Fibroblast of the aortic adventitia (primary cell): ENCODE data around the gene ADRA2A. TPM values are rescaled to one million over a fixed set of nuclear protein-coding genes. Genes with fewer than 3 reads are reported as not detected.

ENCODE experiments used
- DNase-seq: peaks from one replicate; pipeline ENCODE4 v3.0.0-alpha.2; 2010; ENCODE audit warnings: low read depth
- H3K4me3 ChIP-seq: 2 replicates; pipeline ENCODE4 v1.5.1; 2011; ENCODE audit warnings: low read depth, mild to moderate bottlenecking, control low read depth, low read length, moderate library complexity
- total RNA-seq: library from RNA; depleted of rRNA; stranded (reverse); fragments of >200 nt; gene quantifications from 2 replicates; pipeline ENCODE4 v1.2.3, GENCODE V29; 2012; ENCODE audit warnings: low replicate concordance
- TF ChIP-seq, protein P1 (sequence below): IDR thresholded peaks from 2 replicates; pipeline ENCODE4 v1.5.1; 2011; ENCODE audit warnings: mild to moderate bottlenecking, low read length, control low read depth, inconsistent platforms; ENCODE audit not compliant: insufficient read depth

The ADRA2A gene
- total RNA-seq, 1 donor: 2.6 TPM

DNA sequence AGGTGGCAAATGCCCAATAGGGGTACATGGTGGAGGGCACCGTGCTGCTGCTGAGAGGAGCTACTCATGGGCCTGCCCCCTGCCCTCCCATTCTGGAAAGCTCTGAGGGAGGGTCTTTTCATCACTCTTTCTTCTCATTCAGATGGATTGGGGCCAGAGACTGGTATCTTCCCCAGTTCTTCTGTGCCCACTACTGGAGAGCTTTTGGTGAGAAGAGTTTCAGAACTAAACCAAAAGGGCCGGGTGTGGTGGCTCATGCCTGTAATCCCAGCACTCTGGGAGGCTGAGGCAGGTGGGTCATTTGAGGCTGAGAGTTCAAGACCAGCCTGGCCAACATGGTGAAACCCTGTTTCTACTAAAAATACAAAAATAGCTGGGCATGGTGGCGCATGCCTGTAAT is 12.5 kb downstream of the ADRA2A start:
- DNase-seq: no peak
- TF ChIP-seq, protein P1, sequence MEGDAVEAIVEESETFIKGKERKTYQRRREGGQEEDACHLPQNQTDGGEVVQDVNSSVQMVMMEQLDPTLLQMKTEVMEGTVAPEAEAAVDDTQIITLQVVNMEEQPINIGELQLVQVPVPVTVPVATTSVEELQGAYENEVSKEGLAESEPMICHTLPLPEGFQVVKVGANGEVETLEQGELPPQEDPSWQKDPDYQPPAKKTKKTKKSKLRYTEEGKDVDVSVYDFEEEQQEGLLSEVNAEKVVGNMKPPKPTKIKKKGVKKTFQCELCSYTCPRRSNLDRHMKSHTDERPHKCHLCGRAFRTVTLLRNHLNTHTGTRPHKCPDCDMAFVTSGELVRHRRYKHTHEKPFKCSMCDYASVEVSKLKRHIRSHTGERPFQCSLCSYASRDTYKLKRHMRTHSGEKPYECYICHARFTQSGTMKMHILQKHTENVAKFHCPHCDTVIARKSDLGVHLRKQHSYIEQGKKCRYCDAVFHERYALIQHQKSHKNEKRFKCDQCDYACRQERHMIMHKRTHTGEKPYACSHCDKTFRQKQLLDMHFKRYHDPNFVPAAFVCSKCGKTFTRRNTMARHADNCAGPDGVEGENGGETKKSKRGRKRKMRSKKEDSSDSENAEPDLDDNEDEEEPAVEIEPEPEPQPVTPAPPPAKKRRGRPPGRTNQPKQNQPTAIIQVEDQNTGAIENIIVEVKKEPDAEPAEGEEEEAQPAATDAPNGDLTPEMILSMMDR: no peak
- H3K4me3 ChIP-seq: no peak overlapping the region

DNA sequence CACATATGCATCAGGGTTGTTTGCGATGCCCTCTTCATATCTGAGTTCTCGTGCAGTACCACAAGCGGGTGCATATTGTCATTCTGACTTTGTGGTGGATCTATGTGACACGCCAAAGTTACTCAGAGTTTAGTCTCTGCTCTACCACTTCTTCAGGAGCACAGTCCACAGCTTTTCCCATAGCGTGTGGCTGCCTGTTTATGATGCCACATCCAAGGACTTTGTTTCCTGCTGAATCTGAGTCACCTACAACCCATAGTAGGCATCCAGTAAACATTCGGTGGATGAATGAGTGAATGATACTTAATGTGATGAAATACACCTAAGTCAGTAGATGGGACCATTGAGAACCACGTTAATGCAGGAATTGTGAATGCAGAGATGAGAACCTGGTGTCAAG is 15.0 kb downstream of the ADRA2A start:
- TF ChIP-seq, protein P1: no peak
- H3K4me3 ChIP-seq: no peak overlapping the region
- DNase-seq: no peak

DNA sequence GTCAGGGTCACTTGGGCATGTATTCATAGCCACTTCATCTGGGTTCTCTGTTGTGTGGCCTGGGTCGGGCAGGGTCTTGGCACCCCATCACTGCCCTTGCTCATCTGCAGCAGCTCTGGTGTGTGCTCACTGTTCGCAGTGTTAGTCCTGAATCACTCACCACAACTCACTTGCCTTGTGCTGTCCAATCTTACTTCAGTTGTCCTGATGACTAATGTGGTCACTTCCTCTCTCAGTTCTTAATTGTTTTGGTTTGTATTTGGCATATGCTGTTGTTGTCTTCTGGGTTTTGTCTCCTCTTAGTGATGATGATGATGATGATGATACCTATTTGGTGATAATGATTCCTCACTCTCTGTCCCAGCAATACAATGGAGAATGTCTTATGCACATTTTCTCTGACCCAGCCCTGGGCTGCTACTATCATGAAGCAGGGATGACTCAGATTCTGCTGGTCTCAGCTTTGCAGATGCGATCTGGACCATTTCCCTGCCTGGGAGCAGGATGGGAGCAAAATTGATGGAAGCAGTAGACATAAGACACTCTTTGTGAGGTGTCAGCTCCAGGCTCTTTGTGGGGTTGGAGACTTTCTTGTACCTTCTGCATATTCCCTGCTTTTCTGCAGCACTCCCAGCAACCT is 17.0 kb downstream of the ADRA2A start:
- TF ChIP-seq, protein P1: no peak
- no peak overlapping the region for H3K4me3 ChIP-seq
- peak; percentile 29 for DNase-seq

DNA sequence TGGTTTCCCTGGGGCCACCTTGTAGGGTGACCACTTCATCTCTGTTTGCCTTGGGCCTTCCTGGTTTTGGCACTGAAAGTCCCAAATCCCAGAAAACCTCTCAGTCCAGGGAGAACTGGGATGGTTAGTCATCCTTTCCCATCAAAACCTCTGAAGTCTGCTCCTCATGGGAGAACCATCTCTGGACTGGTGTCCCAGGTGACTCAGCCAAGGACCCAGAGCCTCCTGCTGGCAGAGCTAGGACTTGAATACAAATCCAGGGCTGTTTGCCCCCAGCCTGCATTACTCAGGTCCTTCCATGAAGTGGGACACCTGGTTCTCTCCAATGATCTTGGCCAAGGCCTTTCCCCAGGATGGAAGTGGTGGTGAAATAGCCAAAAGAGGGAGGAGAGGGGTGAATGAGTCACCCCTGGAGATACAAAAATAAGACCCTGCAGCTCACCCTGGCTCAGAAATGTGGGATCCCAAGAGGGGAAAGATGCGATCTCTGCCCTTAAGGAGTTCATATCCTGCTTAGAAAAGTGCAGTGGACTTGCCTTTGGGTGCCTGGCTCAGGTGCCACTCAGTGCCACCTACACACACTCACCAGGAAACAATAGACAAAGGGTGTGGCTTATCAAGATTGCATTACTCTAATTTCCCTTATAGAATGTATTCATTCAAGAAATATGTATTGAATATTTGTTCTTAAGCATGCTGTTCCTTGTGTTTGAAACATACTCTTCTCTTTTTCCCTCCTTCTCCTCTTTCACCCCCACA is 22.0 kb downstream of the ADRA2A start:
- no peak overlapping the region for H3K4me3 ChIP-seq
- TF ChIP-seq, protein P1: peak; percentile 5
- DNase-seq: peak; percentile 4

DNA sequence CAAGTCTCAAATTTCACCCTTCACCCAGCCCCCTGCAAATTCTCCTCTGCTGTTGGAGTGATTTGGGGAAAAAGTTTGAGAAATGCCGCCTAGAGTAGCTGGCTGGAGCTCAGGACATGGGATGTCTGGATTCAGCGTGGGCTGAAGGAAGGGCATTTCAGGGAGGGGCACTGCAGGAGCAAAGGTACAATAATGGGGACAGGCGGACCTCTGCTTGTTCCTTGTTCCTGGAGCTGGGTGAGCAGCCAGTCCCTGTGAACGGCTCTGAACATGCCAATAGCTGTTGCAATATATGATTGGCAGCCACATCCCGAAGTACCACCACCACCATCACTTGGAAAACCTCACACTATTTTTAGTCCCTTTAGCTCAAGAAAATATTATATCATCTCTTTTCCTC is 23.4 kb downstream of the ADRA2A start:
- no peak for DNase-seq
- TF ChIP-seq, protein P1: no peak
- no peak overlapping the region for H3K4me3 ChIP-seq

DNA sequence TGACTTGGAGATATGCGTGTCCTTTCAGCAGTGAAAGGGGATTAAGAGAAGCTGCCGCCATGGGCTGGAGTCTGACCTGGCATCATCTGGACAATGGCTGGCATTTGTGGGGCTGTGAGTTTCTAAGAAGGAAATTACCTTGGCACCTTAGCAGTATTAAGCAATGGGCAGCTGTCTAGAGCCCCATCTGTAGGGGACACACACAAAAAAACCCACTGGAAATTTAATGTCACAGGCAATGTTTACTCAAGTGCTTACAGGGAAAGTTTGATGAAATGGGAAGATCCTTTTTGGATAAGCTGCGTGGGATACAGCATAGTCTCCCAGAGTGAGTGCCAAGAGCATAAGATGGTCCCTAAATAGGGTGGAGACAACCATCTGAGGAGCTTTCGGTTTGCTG is 25.0 kb downstream of the ADRA2A start:
- H3K4me3 ChIP-seq: no peak overlapping the region
- no peak for DNase-seq
- TF ChIP-seq, protein P1: no peak
